ENCODE measurements around the gene SH3RF1. TPM values are rescaled to one million over a fixed set of nuclear protein-coding genes. Genes with fewer than 3 reads are reported as not detected.

Gene SH3RF1
- total and polyA plus RNA-seq, 2 of the 13 experiments (the other 11 are each of a cell fraction or from before 2014, with no cell fraction given), result 3.1 to 3.2 TPM

DNA sequence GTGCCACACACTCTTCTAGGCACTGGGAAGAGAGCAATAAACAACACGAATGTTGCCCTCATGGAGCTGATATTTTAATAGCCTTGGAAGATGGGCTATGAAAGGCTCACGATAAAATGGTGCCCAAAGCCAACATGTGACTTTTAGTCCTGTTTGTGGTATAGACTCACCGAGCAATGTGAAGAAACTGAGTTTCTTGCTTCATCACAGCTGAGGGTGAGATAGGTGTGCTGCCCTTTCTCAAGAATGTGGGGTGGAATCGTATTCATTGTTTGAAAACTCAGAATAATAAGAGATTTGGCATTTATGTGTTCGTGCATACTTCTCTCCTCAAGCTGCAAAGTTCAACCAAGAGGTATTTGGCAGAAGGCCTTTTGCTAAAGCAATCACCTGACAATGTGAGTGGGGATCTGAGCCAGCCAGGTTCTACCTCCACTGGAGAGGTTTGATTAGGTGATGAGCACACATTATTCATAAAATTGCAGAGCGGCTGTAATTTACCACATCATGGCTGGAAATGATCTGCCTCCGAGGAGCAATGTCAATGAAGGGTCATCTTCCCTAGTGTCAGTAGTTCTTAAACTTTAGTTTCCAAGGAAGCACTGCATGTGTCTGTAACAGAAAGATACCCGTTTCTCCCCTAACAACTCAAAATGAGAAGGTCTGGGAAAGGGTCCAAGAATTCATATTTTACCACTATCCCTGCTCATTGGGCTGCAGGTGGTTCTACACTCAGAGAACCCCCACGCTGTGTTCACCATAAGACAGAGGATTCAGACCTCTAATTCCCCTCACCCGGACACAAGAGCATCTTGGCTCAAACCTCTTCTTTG, 218.8 kb downstream of the SH3RF1 start:
- ATAC-seq (no peak), FAIRE-seq (no peak), DNase-seq (ENCODE audit: low spot score) (no peak)
- intact Hi-C loops (cut with micrococcal nuclease; ENCODE audit: unreplicated experiment) (no loop called here), in situ Hi-C loops (cut with HindIII; ENCODE audit: extremely low pct_ligation_motif_present, low pct_unique_long_range_greater_than_20kb) (no loop called here)
- ChIA-PET POLR2A (no interaction called here), CTCF (ENCODE audit: low intra/inter-chr PET ratio, low total read pairs) (no interaction called here)
- H3K27ac ChIP-seq (ENCODE audit: extremely low read length, insufficient read depth, low read length), result no peak overlapping the region
- H3K4me3 ChIP-seq (replicated peaks in 1 of 3; ENCODE audit: insufficient read depth in 1 of 3, low read depth in 2 of 3, low read length in 3 of 3), result no peak overlapping the region
- no peaks in the 10 kb centered on the region for H3K79me2 ChIP-seq (ENCODE audit: insufficient read depth, low read length)
- 39% methylated on average over 10 of the region's 10 CpGs for WGBS (ENCODE audit: low lambda C conversion rate)
- no peaks in the 10 kb centered on the region for H3K9me3 ChIP-seq (ENCODE audit: low read length)
- H3K4me2 ChIP-seq (ENCODE audit: low read depth, low read length), result no peak overlapping the region
- TF ChIP-seq ZBTB42 (CRISPR knock-in tag; IDR thresholded peaks at IDR 0.05), result no peak
- TF ChIP-seq ZC3H4 (CRISPR knock-in tag; IDR thresholded peaks at IDR 0.05; ENCODE audit: borderline replicate concordance), result no peak
- TF ChIP-seq, protein P1, sequence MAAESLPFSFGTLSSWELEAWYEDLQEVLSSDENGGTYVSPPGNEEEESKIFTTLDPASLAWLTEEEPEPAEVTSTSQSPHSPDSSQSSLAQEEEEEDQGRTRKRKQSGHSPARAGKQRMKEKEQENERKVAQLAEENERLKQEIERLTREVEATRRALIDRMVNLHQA (CRISPR knock-in tag; IDR thresholded peaks at IDR 0.05), result no peak
- TF ChIP-seq ZSCAN21 (CRISPR knock-in tag; IDR thresholded peaks at IDR 0.05; ENCODE audit: borderline replicate concordance), result no peak
- TF ChIP-seq, protein P2, sequence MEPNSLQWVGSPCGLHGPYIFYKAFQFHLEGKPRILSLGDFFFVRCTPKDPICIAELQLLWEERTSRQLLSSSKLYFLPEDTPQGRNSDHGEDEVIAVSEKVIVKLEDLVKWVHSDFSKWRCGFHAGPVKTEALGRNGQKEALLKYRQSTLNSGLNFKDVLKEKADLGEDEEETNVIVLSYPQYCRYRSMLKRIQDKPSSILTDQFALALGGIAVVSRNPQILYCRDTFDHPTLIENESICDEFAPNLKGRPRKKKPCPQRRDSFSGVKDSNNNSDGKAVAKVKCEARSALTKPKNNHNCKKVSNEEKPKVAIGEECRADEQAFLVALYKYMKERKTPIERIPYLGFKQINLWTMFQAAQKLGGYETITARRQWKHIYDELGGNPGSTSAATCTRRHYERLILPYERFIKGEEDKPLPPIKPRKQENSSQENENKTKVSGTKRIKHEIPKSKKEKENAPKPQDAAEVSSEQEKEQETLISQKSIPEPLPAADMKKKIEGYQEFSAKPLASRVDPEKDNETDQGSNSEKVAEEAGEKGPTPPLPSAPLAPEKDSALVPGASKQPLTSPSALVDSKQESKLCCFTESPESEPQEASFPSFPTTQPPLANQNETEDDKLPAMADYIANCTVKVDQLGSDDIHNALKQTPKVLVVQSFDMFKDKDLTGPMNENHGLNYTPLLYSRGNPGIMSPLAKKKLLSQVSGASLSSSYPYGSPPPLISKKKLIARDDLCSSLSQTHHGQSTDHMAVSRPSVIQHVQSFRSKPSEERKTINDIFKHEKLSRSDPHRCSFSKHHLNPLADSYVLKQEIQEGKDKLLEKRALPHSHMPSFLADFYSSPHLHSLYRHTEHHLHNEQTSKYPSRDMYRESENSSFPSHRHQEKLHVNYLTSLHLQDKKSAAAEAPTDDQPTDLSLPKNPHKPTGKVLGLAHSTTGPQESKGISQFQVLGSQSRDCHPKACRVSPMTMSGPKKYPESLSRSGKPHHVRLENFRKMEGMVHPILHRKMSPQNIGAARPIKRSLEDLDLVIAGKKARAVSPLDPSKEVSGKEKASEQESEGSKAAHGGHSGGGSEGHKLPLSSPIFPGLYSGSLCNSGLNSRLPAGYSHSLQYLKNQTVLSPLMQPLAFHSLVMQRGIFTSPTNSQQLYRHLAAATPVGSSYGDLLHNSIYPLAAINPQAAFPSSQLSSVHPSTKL (CRISPR knock-in tag; IDR thresholded peaks at IDR 0.05), result no peak
- no peak for TF ChIP-seq ZSCAN29 (CRISPR knock-in tag; conservative IDR thresholded peaks at IDR 0.05)
- no peak overlapping the region for H3K9ac ChIP-seq (ENCODE audit: insufficient read depth, low read depth, low read length)
- peaks cover 7% of the 10 kb centered on the region; the same call in 1 of the 2 replicates for H3K4me1 ChIP-seq (ENCODE audit: insufficient read depth, low read length)
- H3K27me3 ChIP-seq (ENCODE audit: control insufficient read depth in 1 of 2, insufficient read depth in 2 of 2, low read length in 2 of 2), result peaks cover 4 to 19% of the 10 kb centered on the region in 2 experiments; a peak in 4 of 5 replicates
- H2AFZ ChIP-seq (ENCODE audit: low read length), result no peak overlapping the region
- no peaks in the 10 kb centered on the region for H3K36me3 ChIP-seq (replicated peaks in 1 of 2; ENCODE audit: control insufficient read depth in 1 of 2, insufficient read depth in 2 of 2, low read length in 2 of 2)
- no peaks in the 10 kb centered on the region for H4K20me1 ChIP-seq (ENCODE audit: insufficient read depth, low read length)
- no TSS peak for BruUV-seq (replicated peaks)

Data from HepG2 (cell line).